Endothelial cell of umbilical vein (primary cell): ENCODE measurements around the gene PEX16.

ENCODE experiments used
- CTCF ChIP-seq, 2 donors: IDR thresholded peaks; 1 replicate in 1 of 2; 2 replicates in 1 of 2; pipeline ENCODE4 v1.5.1; 2011; ENCODE audit warnings: low read length in 2 of 2, mild to moderate bottlenecking in 2 of 2, moderate library complexity in 2 of 2, control low read depth in 1 of 2, inconsistent platforms in 1 of 2, low read depth in 1 of 2; ENCODE audit not compliant: insufficient read depth in 1 of 2; ENCODE audit errors: extremely low read depth in 1 of 2
- MAX ChIP-seq: IDR thresholded peaks from 2 replicates; pipeline ENCODE4 v1.6.1; 2011; ENCODE audit not compliant: insufficient read depth, insufficient read length
- MYC ChIP-seq: IDR thresholded peaks from one replicate; pipeline ENCODE4 v1.6.1; 2011; ENCODE audit warnings: mild to moderate bottlenecking, low read depth, low read length
- POLR2AphosphoS5 ChIP-seq: IDR thresholded peaks from 2 replicates; pipeline ENCODE4 v1.6.1; 2012; ENCODE audit warnings: low read depth, mild to moderate bottlenecking, control low read depth, low read length, moderate library complexity; ENCODE audit not compliant: insufficient read depth

- TF ChIP-seq POLR2AphosphoS5 (no peak), MAX (no peak), MYC (no peak), CTCF (IDR thresholded peaks at IDR 0.05; ENCODE audit: extremely low read depth in 1 of 2, insufficient read depth in 1 of 2, low read depth in 1 of 2, low read length in 2 of 2) (no peak)
These were observed 33.0 kb downstream of the PEX16 start for GRCh38 chr11:45884596-45885185.
